WTC11 (cell line): ENCODE results near the gene RP2. TPM values are rescaled to one million over a fixed set of nuclear protein-coding genes. Genes with fewer than 3 reads are reported as not detected.
A peak's percentile ranks its signal among the peaks of the same experiment; 100 is the strongest.

ENCODE experiments used
- ATAC-seq: fragments of 200-7000 bp; cut with Tn5 transposase; 2 replicates; pipeline ENCODE4 v1.10.0; 2021; ENCODE audit warnings: mild to moderate bottlenecking, moderate library complexity
- CTCF ChIA-PET: fragments of 300-600 bp; sonication (Branson Sonifier 250); formaldehyde crosslinking; loops from one replicate; lab custom pipeline; 2021; ENCODE audit warnings: antibody characterized with exemption; lab: Charles Lee
- POLR2A ChIA-PET: fragments of 350-600 bp; sonication (Branson Sonifier 250); formaldehyde crosslinking; loops from one replicate; lab custom pipeline; 2021; ENCODE audit warnings: antibody characterized with exemption; lab: Charles Lee
- DNase-seq: peaks from one replicate; pipeline ENCODE4 v3.0.0; 2021; ENCODE audit warnings: low spot score
- H3K27ac Mint-ChIP-seq: 2 replicates; pipeline ENCODE4 v1.8.0; 2021; ENCODE audit warnings: mixed read lengths
- H3K27me3 Mint-ChIP-seq: 2 replicates; pipeline ENCODE4 v1.8.0; 2021; ENCODE audit warnings: low read depth, mild to moderate bottlenecking, moderate library complexity, mixed read lengths
- H3K36me3 Mint-ChIP-seq: 2 replicates; pipeline ENCODE4 v1.8.0; 2021; ENCODE audit warnings: mixed read lengths
- H3K4me1 Mint-ChIP-seq: 2 replicates; pipeline ENCODE4 v1.8.0; 2022; ENCODE audit warnings: mixed read lengths
- H3K4me3 Mint-ChIP-seq: 2 replicates; pipeline ENCODE4 v1.8.0; 2021; ENCODE audit warnings: mild to moderate bottlenecking, moderate library complexity, mixed read lengths
- H3K9me3 Mint-ChIP-seq: 2 replicates; pipeline ENCODE4 v1.8.0; 2021; ENCODE audit warnings: mixed read lengths
- CBFB ChIP-seq: sonication (generic); formaldehyde crosslinking; IDR thresholded peaks from 2 replicates; pipeline ENCODE4 v1.8.1; 2022; ENCODE audit warnings: mild to moderate bottlenecking, low read depth, missing genetic modification reagents
- FOXJ3 ChIP-seq: sonication (generic); formaldehyde crosslinking; IDR thresholded peaks from 2 replicates; pipeline ENCODE4 v1.9.0; 2021; ENCODE audit warnings: missing genetic modification reagents, mild to moderate bottlenecking, borderline replicate concordance
- JAZF1 ChIP-seq: fragments of 250-450 bp; sonication (Bioruptor Pico); IDR thresholded peaks from 2 replicates; pipeline ENCODE4 v1.9.0; 2021; ENCODE audit warnings: moderate library complexity, mild to moderate bottlenecking, inconsistent platforms
- JUN ChIP-seq: sonication (generic); formaldehyde crosslinking; IDR thresholded peaks from 2 replicates; pipeline ENCODE4 v1.8.0; 2023; ENCODE audit warnings: mild to moderate bottlenecking, missing genetic modification reagents
- KAT7 ChIP-seq: sonication (generic); formaldehyde crosslinking; IDR thresholded peaks from 2 replicates; pipeline ENCODE4 v1.8.1; 2023; ENCODE audit warnings: missing genetic modification reagents, mild to moderate bottlenecking, borderline replicate concordance
- NFYB ChIP-seq: sonication (generic); formaldehyde crosslinking; conservative IDR thresholded peaks from 2 replicates; pipeline ENCODE4 v1.8.0; 2022; ENCODE audit warnings: low read depth, missing genetic modification reagents
- RELA ChIP-seq: sonication (generic); formaldehyde crosslinking; IDR thresholded peaks from 2 replicates; pipeline ENCODE4 v1.8.1; 2022; ENCODE audit warnings: missing genetic modification reagents, mild to moderate bottlenecking, borderline replicate concordance
- RORB ChIP-seq: fragments of 250-450 bp; sonication (Bioruptor Pico); IDR thresholded peaks from 2 replicates; pipeline ENCODE4 v1.9.0; 2021; ENCODE audit warnings: mild to moderate bottlenecking
- TEAD4 ChIP-seq: sonication (generic); formaldehyde crosslinking; IDR thresholded peaks from 2 replicates; pipeline ENCODE4 v1.8.0; 2022; ENCODE audit warnings: mild to moderate bottlenecking, missing genetic modification reagents
- ZBTB43 ChIP-seq: sonication (generic); formaldehyde crosslinking; IDR thresholded peaks from 2 replicates; pipeline ENCODE4 v1.8.1; 2023; ENCODE audit warnings: mild to moderate bottlenecking, missing genetic modification reagents
- ZNF263 ChIP-seq: sonication (generic); formaldehyde crosslinking; IDR thresholded peaks from 2 replicates; pipeline ENCODE4 v1.8.1; 2022; ENCODE audit warnings: low read depth, mild to moderate bottlenecking, moderate library complexity, missing genetic modification reagents
- ZNF317 ChIP-seq: sonication (generic); formaldehyde crosslinking; IDR thresholded peaks from 2 replicates; pipeline ENCODE4 v1.8.1; 2023; ENCODE audit warnings: low read depth, mild to moderate bottlenecking, moderate library complexity, missing genetic modification reagents, borderline replicate concordance
- ZNF416 ChIP-seq: fragments of 250-450 bp; sonication (Bioruptor Pico); IDR thresholded peaks from 2 replicates; pipeline ENCODE4 v1.9.0; 2021; ENCODE audit warnings: mild to moderate bottlenecking, inconsistent platforms
- ZNF423 ChIP-seq: fragments of 250-450 bp; sonication (Bioruptor Pico); IDR thresholded peaks from 2 replicates; pipeline ENCODE4 v2.1.2; 2022; ENCODE audit warnings: mild to moderate bottlenecking, moderate library complexity
- ZNF512 ChIP-seq: sonication (generic); formaldehyde crosslinking; IDR thresholded peaks from 2 replicates; pipeline ENCODE4 v1.8.1; 2022; ENCODE audit warnings: missing genetic modification reagents, borderline replicate concordance
- total RNA-seq: library from RNA; stranded (reverse); gene quantifications from 3 replicates; pipeline ENCODE4 v1.2.3, GENCODE V29; 2021
- TF ChIP-seq, protein P1 (sequence below): sonication (generic); formaldehyde crosslinking; IDR thresholded peaks from 2 replicates; pipeline ENCODE4 v1.8.1; 2023; ENCODE audit warnings: mild to moderate bottlenecking, missing genetic modification reagents, moderate library complexity
- TF ChIP-seq, protein P2 (sequence below): sonication (generic); formaldehyde crosslinking; IDR thresholded peaks from 2 replicates; pipeline ENCODE4 v1.8.0; 2022; ENCODE audit warnings: mild to moderate bottlenecking, missing genetic modification reagents
- TF ChIP-seq, protein P3 (sequence below): sonication (generic); formaldehyde crosslinking; IDR thresholded peaks from 2 replicates; pipeline ENCODE4 v1.8.1; 2022; ENCODE audit warnings: low read depth, missing genetic modification reagents, borderline replicate concordance
- TF ChIP-seq, protein P4 (sequence below): sonication (generic); formaldehyde crosslinking; conservative IDR thresholded peaks from 2 replicates; pipeline ENCODE4 v1.8.1; 2023; ENCODE audit warnings: mild to moderate bottlenecking, low read depth, missing genetic modification reagents, moderate library complexity

Gene RP2
- total RNA-seq, 1 experiment from 2014 or later, result 6.9 TPM

DNA sequence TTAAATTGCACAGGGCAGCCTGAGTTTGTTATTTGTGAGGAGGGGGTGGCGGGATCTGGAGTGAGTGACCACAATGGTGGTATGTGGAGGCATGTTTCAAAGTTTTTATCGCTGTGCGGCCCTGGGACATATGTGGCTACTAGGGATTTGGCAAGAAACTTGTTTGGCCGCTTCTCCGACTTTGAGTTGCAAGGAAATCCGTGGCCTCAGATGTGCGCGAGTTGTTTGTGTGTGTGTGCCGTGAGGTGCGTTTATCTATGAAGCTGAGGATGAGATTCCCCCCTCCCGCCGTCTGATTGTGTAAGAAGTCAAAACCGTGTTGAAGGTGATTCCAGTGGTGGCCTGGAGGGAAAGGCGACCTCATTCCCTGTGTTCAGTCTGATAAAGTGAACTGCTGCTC is 76.8 kb downstream of the RP2 start:
- TF ChIP-seq, protein P1, sequence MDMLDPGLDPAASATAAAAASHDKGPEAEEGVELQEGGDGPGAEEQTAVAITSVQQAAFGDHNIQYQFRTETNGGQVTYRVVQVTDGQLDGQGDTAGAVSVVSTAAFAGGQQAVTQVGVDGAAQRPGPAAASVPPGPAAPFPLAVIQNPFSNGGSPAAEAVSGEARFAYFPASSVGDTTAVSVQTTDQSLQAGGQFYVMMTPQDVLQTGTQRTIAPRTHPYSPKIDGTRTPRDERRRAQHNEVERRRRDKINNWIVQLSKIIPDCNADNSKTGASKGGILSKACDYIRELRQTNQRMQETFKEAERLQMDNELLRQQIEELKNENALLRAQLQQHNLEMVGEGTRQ (CRISPR knock-in tag), result no peak
- TF ChIP-seq, protein P2, sequence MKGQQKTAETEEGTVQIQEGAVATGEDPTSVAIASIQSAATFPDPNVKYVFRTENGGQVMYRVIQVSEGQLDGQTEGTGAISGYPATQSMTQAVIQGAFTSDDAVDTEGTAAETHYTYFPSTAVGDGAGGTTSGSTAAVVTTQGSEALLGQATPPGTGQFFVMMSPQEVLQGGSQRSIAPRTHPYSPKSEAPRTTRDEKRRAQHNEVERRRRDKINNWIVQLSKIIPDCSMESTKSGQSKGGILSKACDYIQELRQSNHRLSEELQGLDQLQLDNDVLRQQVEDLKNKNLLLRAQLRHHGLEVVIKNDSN (CRISPR knock-in tag), result no peak
- no peak for TF ChIP-seq RORB (CRISPR knock-in tag)
- TF ChIP-seq ZNF317 (CRISPR knock-in tag), result no peak
- TF ChIP-seq NFYB, result no peak
- TF ChIP-seq, protein P3, sequence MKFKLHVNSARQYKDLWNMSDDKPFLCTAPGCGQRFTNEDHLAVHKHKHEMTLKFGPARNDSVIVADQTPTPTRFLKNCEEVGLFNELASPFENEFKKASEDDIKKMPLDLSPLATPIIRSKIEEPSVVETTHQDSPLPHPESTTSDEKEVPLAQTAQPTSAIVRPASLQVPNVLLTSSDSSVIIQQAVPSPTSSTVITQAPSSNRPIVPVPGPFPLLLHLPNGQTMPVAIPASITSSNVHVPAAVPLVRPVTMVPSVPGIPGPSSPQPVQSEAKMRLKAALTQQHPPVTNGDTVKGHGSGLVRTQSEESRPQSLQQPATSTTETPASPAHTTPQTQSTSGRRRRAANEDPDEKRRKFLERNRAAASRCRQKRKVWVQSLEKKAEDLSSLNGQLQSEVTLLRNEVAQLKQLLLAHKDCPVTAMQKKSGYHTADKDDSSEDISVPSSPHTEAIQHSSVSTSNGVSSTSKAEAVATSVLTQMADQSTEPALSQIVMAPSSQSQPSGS (CRISPR knock-in tag), result no peak
- TF ChIP-seq KAT7 (CRISPR knock-in tag), result no peak
- no peak for TF ChIP-seq JAZF1 (CRISPR knock-in tag)
- TF ChIP-seq FOXJ3 (CRISPR knock-in tag), result no peak
- no peak for TF ChIP-seq TEAD4 (CRISPR knock-in tag)
- TF ChIP-seq ZNF416, result no peak
- no peak for TF ChIP-seq ZNF263
- TF ChIP-seq ZBTB43 (CRISPR knock-in tag), result no peak
- TF ChIP-seq, protein P4, sequence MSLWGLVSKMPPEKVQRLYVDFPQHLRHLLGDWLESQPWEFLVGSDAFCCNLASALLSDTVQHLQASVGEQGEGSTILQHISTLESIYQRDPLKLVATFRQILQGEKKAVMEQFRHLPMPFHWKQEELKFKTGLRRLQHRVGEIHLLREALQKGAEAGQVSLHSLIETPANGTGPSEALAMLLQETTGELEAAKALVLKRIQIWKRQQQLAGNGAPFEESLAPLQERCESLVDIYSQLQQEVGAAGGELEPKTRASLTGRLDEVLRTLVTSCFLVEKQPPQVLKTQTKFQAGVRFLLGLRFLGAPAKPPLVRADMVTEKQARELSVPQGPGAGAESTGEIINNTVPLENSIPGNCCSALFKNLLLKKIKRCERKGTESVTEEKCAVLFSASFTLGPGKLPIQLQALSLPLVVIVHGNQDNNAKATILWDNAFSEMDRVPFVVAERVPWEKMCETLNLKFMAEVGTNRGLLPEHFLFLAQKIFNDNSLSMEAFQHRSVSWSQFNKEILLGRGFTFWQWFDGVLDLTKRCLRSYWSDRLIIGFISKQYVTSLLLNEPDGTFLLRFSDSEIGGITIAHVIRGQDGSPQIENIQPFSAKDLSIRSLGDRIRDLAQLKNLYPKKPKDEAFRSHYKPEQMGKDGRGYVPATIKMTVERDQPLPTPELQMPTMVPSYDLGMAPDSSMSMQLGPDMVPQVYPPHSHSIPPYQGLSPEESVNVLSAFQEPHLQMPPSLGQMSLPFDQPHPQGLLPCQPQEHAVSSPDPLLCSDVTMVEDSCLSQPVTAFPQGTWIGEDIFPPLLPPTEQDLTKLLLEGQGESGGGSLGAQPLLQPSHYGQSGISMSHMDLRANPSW (CRISPR knock-in tag), result no peak
- TF ChIP-seq RELA (CRISPR knock-in tag), result no peak
- TF ChIP-seq ZNF512 (CRISPR knock-in tag), result no peak
- no peak for TF ChIP-seq CBFB (CRISPR knock-in tag)
- no peak for TF ChIP-seq JUN (CRISPR knock-in tag)
- TF ChIP-seq ZNF423 (CRISPR knock-in tag), result no peak
- H3K4me3 Mint-ChIP-seq, result peak overlapping the region; percentile 90
- no peak for DNase-seq
- POLR2A ChIA-PET, result interaction anchor here (0.6 kb wide), 1 partner anchor 230 kb away, joined by 4 read pairs; no protein-coding TSS in a partner anchor
- H3K27me3 Mint-ChIP-seq, result peaks cover 5% of the 10 kb centered on the region; the same call in 1 of the 2 replicates
- peaks cover 31% of the 10 kb centered on the region for H3K4me1 Mint-ChIP-seq
- 0 out of 2 replicates have a peak, but pooled peaks cover 2% of the 10 kb centered on the region for H3K9me3 Mint-ChIP-seq
- CTCF ChIA-PET, result interaction anchor here (0.6 to 1.3 kb wide), 7 partner anchors 10 to 117 kb away, joined by 3 to 7 read pairs (median 4); no protein-coding TSS in a partner anchor
- H3K27ac Mint-ChIP-seq, result peak overlapping the region; percentile 83; the same call in 1 of the 2 replicates
- no peaks in the 10 kb centered on the region for H3K36me3 Mint-ChIP-seq
- no peak for ATAC-seq
